Gastrocnemius medialis (tissue), 4 donors: ENCODE results near the gene HYDIN.

Experiments used
- CTCF ChIP-seq, 5 experiments: fragments of 450-650 bp in 3 of 5; fragments of 200-600 bp in 2 of 5; sonication (generic) in 2 of 5; IDR thresholded peaks in 4 of 5; conservative IDR thresholded peaks in 1 of 5; 1 replicate in 4 of 5; 2 replicates in 1 of 5; pipeline ENCODE4 v1.5.1; 2016 to 2019; ENCODE audit warnings: antibody characterized with exemption in 5 of 5, mild to moderate bottlenecking in 3 of 5, moderate library complexity in 3 of 5
- POLR2A ChIP-seq, 2 donors: fragments of 450-650 bp; IDR thresholded peaks; one replicate each; pipeline ENCODE4 v1.6.1; 2017; ENCODE audit warnings: antibody characterized with exemption in 2 of 2, mild to moderate bottlenecking in 2 of 2, moderate library complexity in 2 of 2

- TF ChIP-seq POLR2A (IDR thresholded peaks at IDR 0.05) (no peak), CTCF (IDR thresholded peaks at IDR 0.05 in 4 of 5, conservative IDR thresholded peaks at IDR 0.05 in 1 of 5) (no peak)
Observed at GRCh38 chr16:70805380-70805779, 425.1 kb downstream of the HYDIN start.
